ENCODE results near the gene TAL1. TPM values are rescaled to one million over a fixed set of nuclear protein-coding genes. Genes with fewer than 3 reads are reported as not detected.

TAL1 gene
- total and polyA plus RNA-seq, 2 of the 8 experiments (the other 6 are each of a cell fraction or from before 2014, with no cell fraction given): 0.09 to 0.15 TPM

DNA sequence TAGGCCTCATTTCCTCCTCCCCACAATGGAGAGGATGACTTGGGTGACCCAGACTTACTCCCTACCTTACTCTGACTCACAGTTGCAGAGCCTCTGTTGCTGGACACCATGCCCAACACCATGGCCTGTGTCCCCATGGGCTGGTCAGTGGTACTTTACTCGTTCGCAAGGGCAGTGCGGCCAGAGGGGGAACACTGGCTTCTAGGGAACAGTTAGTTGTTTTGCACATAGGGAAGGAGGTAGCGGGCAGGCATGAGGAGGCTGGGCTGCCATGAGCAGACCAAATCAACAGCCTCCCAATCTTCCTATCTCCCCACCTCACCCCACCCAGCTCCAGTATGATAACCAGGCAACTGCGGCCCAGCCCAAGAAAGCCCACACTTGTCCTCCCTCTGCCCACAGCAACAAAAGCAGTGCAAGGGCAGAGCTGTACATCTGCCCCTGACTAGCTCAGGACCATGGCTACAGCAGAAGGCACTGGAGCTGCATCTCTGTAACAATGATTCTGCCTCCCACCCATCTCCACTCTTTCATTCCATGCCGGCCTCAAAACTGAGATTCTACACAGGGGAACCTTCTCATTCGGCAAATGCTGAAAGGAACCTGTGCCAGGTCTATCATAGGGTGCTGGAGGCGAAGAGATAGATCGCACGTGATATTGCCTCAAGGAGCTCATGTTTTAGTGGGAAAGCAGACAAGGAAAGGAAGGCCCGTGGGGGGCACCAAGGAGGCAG lies 18.6 kb downstream of the TAL1 start:
- Histone ChIP-seq H4K8ac (ENCODE audit: extremely low read depth, insufficient read depth, low read length) (no peak overlapping the region), H3K4me3 (ENCODE audit: extremely low read depth in 1 of 4, insufficient read depth in 2 of 4, low read depth in 3 of 4, low read length in 4 of 4) (no peak overlapping the region), H3K4me2 (ENCODE audit: insufficient read depth in 1 of 2, low read depth in 2 of 2, low read length in 2 of 2) (no peak overlapping the region), H4K91ac (replicated peaks; ENCODE audit: insufficient read length, low read length) (no peak overlapping the region), H4K20me1 (replicated peaks in 1 of 2; ENCODE audit: control insufficient read depth in 1 of 2, insufficient read depth in 2 of 2, low read length in 2 of 2) (no peaks in the 10 kb centered on the region), H2AFZ (ENCODE audit: low read length) (no peak overlapping the region), H2BK12ac (ENCODE audit: low read depth, low read length) (peak overlapping the region; percentile 90; the same call in 1 of the 2 replicates), H3K79me2 (ENCODE audit: control insufficient read depth in 1 of 2, insufficient read depth in 2 of 2, low read length in 2 of 2) (no peaks in the 10 kb centered on the region), H3K4me1 (replicated peaks in 1 of 4; ENCODE audit: control insufficient read depth in 3 of 4, insufficient read depth in 4 of 4, low read length in 3 of 4) (peaks cover 5 to 17% (median 12%) of the 10 kb centered on the region in 4 experiments; a peak in 6 of 7 replicates), H3K9me3 (ENCODE audit: insufficient read depth in 2 of 2, low read depth in 1 of 2, low read length in 1 of 2) (no peaks in the 10 kb centered on the region), H2BK5ac (ENCODE audit: low read depth, low read length) (0 out of 2 replicates have a peak overlapping the region, but pooled peaks have one; percentile 23), H3K27me3 (replicated peaks in 1 of 4; ENCODE audit: control insufficient read depth in 3 of 4, extremely low read depth in 1 of 4, insufficient read depth in 3 of 4, low read length in 3 of 4) (peaks cover 2 to 25% (median 22%) of the 10 kb centered on the region in 4 experiments), H3K23me2 (ENCODE audit: low read depth, low read length) (no peaks in the 10 kb centered on the region; the same call in 1 of the 2 replicates), H2BK20ac (ENCODE audit: low read length) (no peak overlapping the region), H3K18ac (ENCODE audit: extremely low read depth, low read length) (no peak overlapping the region), H3K9ac (replicated peaks in 1 of 4; ENCODE audit: extremely low read depth in 1 of 4, low read depth in 3 of 4, low read length in 3 of 4) (no peak overlapping the region), H3K79me1 (ENCODE audit: low read depth, low read length) (no peaks in the 10 kb centered on the region), H2BK15ac (ENCODE audit: low read length) (no peak overlapping the region), H3K23ac (ENCODE audit: insufficient read length) (no peak overlapping the region), H3K14ac (ENCODE audit: insufficient read length) (no peak overlapping the region), H4K5ac (ENCODE audit: insufficient read length, low read depth, low read length) (no peak overlapping the region), H3K27ac (ENCODE audit: low read depth, low read length) (no peak overlapping the region), H2BK120ac (replicated peaks; ENCODE audit: low read depth, low read length) (no peak overlapping the region), H3K56ac (replicated peaks; ENCODE audit: insufficient read length, low read depth, low read length) (no peak overlapping the region), H2AK5ac (ENCODE audit: low read depth, low read length) (no peak overlapping the region), H3K36me3 (ENCODE audit: control insufficient read depth in 2 of 4, insufficient read depth in 4 of 4, low read length in 3 of 4) (no peaks in the 10 kb centered on the region), H3K4ac (replicated peaks; ENCODE audit: insufficient read length, low read depth, low read length) (no peak overlapping the region)
- FAIRE-seq: no peak
- ChIA-PET POLR2A (ENCODE audit: partially characterized antibody) (no interaction called here), CTCF (ENCODE audit: partially characterized antibody) (interaction anchor here (0.8 to 2.5 kb wide), 8 partner anchors 12 to 224 kb away, joined by 3 to 13 read pairs (median 3); partner anchors contain the start of genes FOXD2 and PDZK1IP1)
- no peak for DNase-seq (ENCODE audit: low read depth in 1 of 2, low spot score in 2 of 2)
- WGBS, 2 experiments (ENCODE audit: extremely low coverage in 1 of 2, insufficient coverage in 1 of 2, insufficient read length in 1 of 2, insufficient replicate concordance in 2 of 2, low coverage in 1 of 2, low lambda C conversion rate in 2 of 2, missing lambda C conversion rate in 1 of 2): 78% methylated on average over 10 of the region's 11 CpGs; no CpG with 5 or more reads in 1 of the 2 experiments
- TF ChIP-seq HDAC6 (IDR thresholded peaks at IDR 0.05; ENCODE audit: low read depth, low read length) (no peak), SIN3A (conservative IDR thresholded peaks at IDR 0.05 in 1 of 2, IDR thresholded peaks at IDR 0.05 in 1 of 2; ENCODE audit: low read depth in 1 of 2, low read length in 2 of 2) (no peak), POLR2AphosphoS5 (IDR thresholded peaks at IDR 0.05; ENCODE audit: low read depth, low read length) (no peak), SRF (IDR thresholded peaks at IDR 0.05; ENCODE audit: low read depth, low read length) (no peak), RFX5 (IDR thresholded peaks at IDR 0.05; ENCODE audit: borderline replicate concordance, low read depth, low read length) (no peak), SP4 (IDR thresholded peaks at IDR 0.05; ENCODE audit: low read length) (no peak), SIX5 (IDR thresholded peaks at IDR 0.05; ENCODE audit: low read depth, low read length) (no peak), EZH2 (IDR thresholded peaks at IDR 0.05; ENCODE audit: low read depth, low read length, severe bottlenecking) (no peak), RXRA (IDR thresholded peaks at IDR 0.05; ENCODE audit: insufficient read depth, low read depth, low read length) (no peak), TEAD4 (IDR thresholded peaks at IDR 0.05; ENCODE audit: low read depth, low read length) (no peak)
- TF ChIP-seq, protein P1, sequence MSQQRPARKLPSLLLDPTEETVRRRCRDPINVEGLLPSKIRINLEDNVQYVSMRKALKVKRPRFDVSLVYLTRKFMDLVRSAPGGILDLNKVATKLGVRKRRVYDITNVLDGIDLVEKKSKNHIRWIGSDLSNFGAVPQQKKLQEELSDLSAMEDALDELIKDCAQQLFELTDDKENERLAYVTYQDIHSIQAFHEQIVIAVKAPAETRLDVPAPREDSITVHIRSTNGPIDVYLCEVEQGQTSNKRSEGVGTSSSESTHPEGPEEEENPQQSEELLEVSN (IDR thresholded peaks at IDR 0.05): no peak
- TF ChIP-seq, protein P2, sequence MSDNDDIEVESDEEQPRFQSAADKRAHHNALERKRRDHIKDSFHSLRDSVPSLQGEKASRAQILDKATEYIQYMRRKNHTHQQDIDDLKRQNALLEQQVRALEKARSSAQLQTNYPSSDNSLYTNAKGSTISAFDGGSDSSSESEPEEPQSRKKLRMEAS (IDR thresholded peaks at IDR 0.05): no peak

Data from H1 (cell line).